GM23338 (cell line): Measurements from ENCODE around the gene NTN1. TPM values are rescaled to one million over a fixed set of nuclear protein-coding genes. Genes with fewer than 3 reads are reported as not detected.
"Not testable (repeated sequence)": the region's sequence is repeated elsewhere in the genome, so short reads cannot be mapped to it uniquely, and the experiment has no call there.

Experiments
- ATAC-seq: fragments of 200-7000 bp; cut with Tn5 transposase; 3 replicates; pipeline ENCODE4 v1.9.1; 2020
- DNase-seq: peaks from one replicate; pipeline ENCODE4 v3.0.0-alpha.2; 2015; ENCODE audit warnings: low spot score
- H2AFZ ChIP-seq: fragments of 200-600 bp; sonication (generic); 2 replicates; pipeline ENCODE4 v1.8.0; 2016; ENCODE audit warnings: antibody characterized with exemption, mild to moderate bottlenecking, moderate library complexity
- H3F3A ChIP-seq: fragments of 200-600 bp; sonication (generic); replicated peaks from 2 replicates; pipeline ENCODE4 v1.8.0; 2017; ENCODE audit warnings: antibody characterized with exemption, mixed run types, low read depth
- H3K27ac ChIP-seq: fragments of 200-600 bp; sonication (generic); 2 replicates; pipeline ENCODE4 v1.6.1; 2016; ENCODE audit warnings: low read depth
- H3K27me3 ChIP-seq: fragments of 200-600 bp; sonication (generic); 2 replicates; pipeline ENCODE4 v1.8.0; 2016; ENCODE audit warnings: mild to moderate bottlenecking, mixed run types, moderate library complexity; ENCODE audit not compliant: insufficient read depth
- H3K36me3 ChIP-seq: fragments of 200-600 bp; sonication (generic); 2 replicates; pipeline ENCODE4 v1.8.0; 2016; ENCODE audit warnings: mild to moderate bottlenecking; ENCODE audit not compliant: insufficient read depth
- H3K4me1 ChIP-seq: fragments of 200-600 bp; sonication (generic); 2 replicates; pipeline ENCODE4 v1.8.0; 2016; ENCODE audit warnings: mild to moderate bottlenecking, moderate library complexity; ENCODE audit not compliant: insufficient read depth
- H3K4me2 ChIP-seq: fragments of 200-600 bp; sonication (generic); 2 replicates; pipeline ENCODE4 v1.7.1; 2017; ENCODE audit warnings: mixed run types
- H3K4me3 ChIP-seq: fragments of 200-600 bp; sonication (generic); 2 replicates; pipeline ENCODE4 v1.6.1; 2016; ENCODE audit warnings: mixed run types
- H3K79me2 ChIP-seq: fragments of 200-600 bp; sonication (generic); replicated peaks from 2 replicates; pipeline ENCODE4 v1.8.0; 2017; ENCODE audit warnings: mild to moderate bottlenecking; ENCODE audit not compliant: insufficient read depth
- H3K9me2 ChIP-seq: fragments of 200-600 bp; sonication (generic); 2 replicates; pipeline ENCODE4 v1.8.0; 2017; ENCODE audit not compliant: insufficient read depth
- H4K20me1 ChIP-seq: fragments of 200-600 bp; sonication (generic); replicated peaks from 2 replicates; pipeline ENCODE4 v1.8.0; 2017; ENCODE audit warnings: mild to moderate bottlenecking; ENCODE audit not compliant: insufficient read depth
- H3K27ac Mint-ChIP-seq: 2 replicates; pipeline ENCODE4 v1.8.0; 2020; ENCODE audit warnings: inconsistent platforms, mild to moderate bottlenecking, moderate library complexity, mixed read lengths
- H3K27me3 Mint-ChIP-seq: 3 replicates; pipeline ENCODE4 v1.8.0; 2022; ENCODE audit warnings: low read depth, mild to moderate bottlenecking, moderate library complexity, mixed read lengths, inconsistent platforms; ENCODE audit not compliant: insufficient read depth, poor library complexity
- H3K36me3 Mint-ChIP-seq: 3 replicates; pipeline ENCODE4 v1.8.0; 2021; ENCODE audit warnings: low read depth, mild to moderate bottlenecking, inconsistent platforms, moderate library complexity, mixed read lengths
- H3K4me1 Mint-ChIP-seq: 3 replicates; pipeline ENCODE4 v1.8.0; 2020; ENCODE audit warnings: mild to moderate bottlenecking, inconsistent platforms, mixed read lengths
- H3K4me3 Mint-ChIP-seq: 3 replicates; pipeline ENCODE4 v1.8.0; 2021; ENCODE audit warnings: moderate library complexity, mild to moderate bottlenecking, inconsistent platforms, mixed read lengths
- H3K9me3 Mint-ChIP-seq: 3 replicates; pipeline ENCODE4 v1.8.0; 2020; ENCODE audit warnings: moderate library complexity, mild to moderate bottlenecking, inconsistent platforms, mixed read lengths
- EZH2phosphoT487 ChIP-seq: fragments of 200-600 bp; sonication (generic); IDR thresholded peaks from one replicate; pipeline ENCODE4 v1.8.1; 2018; ENCODE audit warnings: antibody characterized with exemption; ENCODE audit not compliant: unreplicated experiment
- ZNF331 ChIP-seq: fragments of 250-450 bp; sonication (Bioruptor Pico); IDR thresholded peaks from 2 replicates; pipeline ENCODE4 v1.5.0; 2020; ENCODE audit warnings: low read depth, mild to moderate bottlenecking, moderate library complexity
- polyA plus RNA-seq: library from polyadenylated mRNA; unstranded; fragments of >200 nt; fragmentation: Nextera tagmentation; extraction: Ambion mirVana; gene quantifications from 2 replicates; pipeline ENCODE4 v1.2.1, GENCODE V29; 2016
- total RNA-seq: library from RNA; depleted of rRNA; stranded (reverse); fragments of >200 nt; shearing (Covaris generic); gene quantifications from 2 replicates; pipeline ENCODE4 v1.2.3, GENCODE V29; 2014
- TF ChIP-seq, protein P1 (sequence below), 2 experiments: fragments of 200-600 bp in 1 of 2; sonication (generic) in 1 of 2; conservative IDR thresholded peaks; 2 replicates each; pipeline versions ENCODE4 v1.5.1 to v1.6.1; 2016 to 2017; ENCODE audit warnings: antibody characterized with exemption in 2 of 2, low read depth in 2 of 2, mild to moderate bottlenecking in 2 of 2, moderate library complexity in 1 of 2

Gene NTN1
- total and polyA plus RNA-seq, 2 experiments from 2014 or later: 0.57 to 2.6 TPM

DNA sequence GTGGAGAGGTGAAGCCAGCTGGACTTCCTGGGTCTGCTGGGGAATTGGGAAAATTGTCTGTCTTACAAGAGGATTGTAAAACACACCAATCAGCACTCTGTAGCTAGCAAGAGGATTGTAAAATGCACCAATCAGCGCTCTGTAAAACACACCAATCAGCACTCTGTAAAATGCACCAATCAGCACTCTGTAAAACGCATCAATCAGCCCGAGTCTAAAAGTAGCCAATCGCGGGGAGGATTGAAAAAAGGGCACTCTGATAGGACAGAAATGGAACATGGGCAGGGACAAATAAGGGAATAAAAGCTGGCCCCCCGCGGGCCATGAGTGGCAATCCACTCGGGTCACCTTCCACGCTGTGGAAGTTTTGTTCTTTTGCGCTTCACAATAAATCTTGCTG lies 130.4 kb downstream of the NTN1 start:
- H3K36me3 Mint-ChIP-seq, ATAC-seq, H3K4me3 ChIP-seq, H3K9me3 Mint-ChIP-seq, H2AFZ ChIP-seq, DNase-seq, H3K27ac ChIP-seq, H4K20me1 ChIP-seq, H3K36me3 ChIP-seq, H3K79me2 ChIP-seq, H3K9me2 ChIP-seq, H3K4me1 ChIP-seq, H3K4me2 ChIP-seq, H3K4me3 Mint-ChIP-seq, H3F3A ChIP-seq, H3K27ac Mint-ChIP-seq, H3K27me3 ChIP-seq: not testable (repeated sequence)
- Mint-ChIP-seq H3K27me3 (peaks cover 19% of the 10 kb centered on the region), H3K4me1 (peaks cover 18% of the 10 kb centered on the region)

DNA sequence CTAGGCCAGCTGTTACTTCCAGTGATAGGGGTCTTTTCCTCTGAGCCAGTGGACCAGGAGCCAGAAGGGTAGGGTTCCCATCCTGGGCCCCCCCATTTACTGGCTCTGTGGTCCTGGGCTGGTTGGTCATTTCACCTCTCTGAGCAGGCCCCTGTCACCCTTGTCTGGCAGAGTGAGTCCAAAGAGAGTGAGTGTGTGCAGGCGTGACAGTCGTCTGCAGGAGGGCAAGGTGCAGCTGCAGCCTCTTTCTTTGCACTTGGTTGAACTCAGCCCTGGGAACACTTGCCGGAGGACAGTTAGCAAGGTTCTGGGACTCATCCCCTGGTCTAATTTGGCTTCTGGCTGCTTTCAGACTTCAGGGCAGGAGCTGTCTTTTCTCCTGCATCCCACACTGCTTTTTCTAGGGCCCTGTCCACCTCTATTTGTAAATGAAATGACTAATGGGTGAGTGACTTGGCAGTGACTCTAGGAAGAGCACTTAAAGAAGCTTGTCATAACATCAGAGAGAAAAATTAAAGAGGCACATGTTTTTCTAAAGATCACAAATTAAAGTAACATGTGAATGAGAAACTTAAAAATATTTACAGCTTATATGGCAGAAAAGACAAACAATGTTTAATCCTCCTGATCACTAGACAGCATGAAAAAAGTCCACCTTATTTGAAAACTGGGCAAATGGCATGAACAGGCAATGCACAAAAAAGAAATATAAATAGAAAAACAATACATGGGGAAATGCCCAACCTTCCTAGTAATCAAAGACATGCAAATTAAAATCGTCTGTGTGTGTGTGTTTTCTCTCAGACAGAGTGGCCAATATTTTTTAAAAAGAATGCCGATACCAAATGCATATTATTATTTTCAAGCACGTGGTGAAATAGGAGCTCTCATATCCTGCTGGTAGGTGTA lies 137.5 kb downstream of the NTN1 start:
- ATAC-seq: no peak
- H3K4me2 ChIP-seq: no peak overlapping the region
- no peaks in the 10 kb centered on the region for H3K4me1 ChIP-seq
- H3K36me3 Mint-ChIP-seq: peaks cover 2% of the 10 kb centered on the region; the same call in 2 of the 3 replicates
- H3K9me3 Mint-ChIP-seq: peaks cover 8% of the 10 kb centered on the region; the same call in 2 of the 3 replicates
- no peak overlapping the region for H2AFZ ChIP-seq
- no peak for TF ChIP-seq ZNF331 (CRISPR knock-in tag)
- TF ChIP-seq, protein P1, sequence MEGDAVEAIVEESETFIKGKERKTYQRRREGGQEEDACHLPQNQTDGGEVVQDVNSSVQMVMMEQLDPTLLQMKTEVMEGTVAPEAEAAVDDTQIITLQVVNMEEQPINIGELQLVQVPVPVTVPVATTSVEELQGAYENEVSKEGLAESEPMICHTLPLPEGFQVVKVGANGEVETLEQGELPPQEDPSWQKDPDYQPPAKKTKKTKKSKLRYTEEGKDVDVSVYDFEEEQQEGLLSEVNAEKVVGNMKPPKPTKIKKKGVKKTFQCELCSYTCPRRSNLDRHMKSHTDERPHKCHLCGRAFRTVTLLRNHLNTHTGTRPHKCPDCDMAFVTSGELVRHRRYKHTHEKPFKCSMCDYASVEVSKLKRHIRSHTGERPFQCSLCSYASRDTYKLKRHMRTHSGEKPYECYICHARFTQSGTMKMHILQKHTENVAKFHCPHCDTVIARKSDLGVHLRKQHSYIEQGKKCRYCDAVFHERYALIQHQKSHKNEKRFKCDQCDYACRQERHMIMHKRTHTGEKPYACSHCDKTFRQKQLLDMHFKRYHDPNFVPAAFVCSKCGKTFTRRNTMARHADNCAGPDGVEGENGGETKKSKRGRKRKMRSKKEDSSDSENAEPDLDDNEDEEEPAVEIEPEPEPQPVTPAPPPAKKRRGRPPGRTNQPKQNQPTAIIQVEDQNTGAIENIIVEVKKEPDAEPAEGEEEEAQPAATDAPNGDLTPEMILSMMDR (conservative IDR thresholded peaks at IDR 0.05; ENCODE audit: low read depth in 2 of 2): no peak
- H3K27ac Mint-ChIP-seq: no peak overlapping the region
- H3F3A ChIP-seq: no peaks in the 10 kb centered on the region
- H3K27ac ChIP-seq: no peak overlapping the region
- H3K9me2 ChIP-seq: no peaks in the 10 kb centered on the region; the same call in 1 of the 2 replicates
- H3K27me3 Mint-ChIP-seq: peaks cover 20% of the 10 kb centered on the region
- H3K79me2 ChIP-seq: no peaks in the 10 kb centered on the region
- H3K27me3 ChIP-seq: no peaks in the 10 kb centered on the region
- H4K20me1 ChIP-seq: no peaks in the 10 kb centered on the region
- no peaks in the 10 kb centered on the region for H3K36me3 ChIP-seq
- H3K4me3 Mint-ChIP-seq: no peak overlapping the region
- no peak overlapping the region for H3K4me3 ChIP-seq
- H3K4me1 Mint-ChIP-seq: peaks cover 18% of the 10 kb centered on the region
- DNase-seq: no peak

DNA sequence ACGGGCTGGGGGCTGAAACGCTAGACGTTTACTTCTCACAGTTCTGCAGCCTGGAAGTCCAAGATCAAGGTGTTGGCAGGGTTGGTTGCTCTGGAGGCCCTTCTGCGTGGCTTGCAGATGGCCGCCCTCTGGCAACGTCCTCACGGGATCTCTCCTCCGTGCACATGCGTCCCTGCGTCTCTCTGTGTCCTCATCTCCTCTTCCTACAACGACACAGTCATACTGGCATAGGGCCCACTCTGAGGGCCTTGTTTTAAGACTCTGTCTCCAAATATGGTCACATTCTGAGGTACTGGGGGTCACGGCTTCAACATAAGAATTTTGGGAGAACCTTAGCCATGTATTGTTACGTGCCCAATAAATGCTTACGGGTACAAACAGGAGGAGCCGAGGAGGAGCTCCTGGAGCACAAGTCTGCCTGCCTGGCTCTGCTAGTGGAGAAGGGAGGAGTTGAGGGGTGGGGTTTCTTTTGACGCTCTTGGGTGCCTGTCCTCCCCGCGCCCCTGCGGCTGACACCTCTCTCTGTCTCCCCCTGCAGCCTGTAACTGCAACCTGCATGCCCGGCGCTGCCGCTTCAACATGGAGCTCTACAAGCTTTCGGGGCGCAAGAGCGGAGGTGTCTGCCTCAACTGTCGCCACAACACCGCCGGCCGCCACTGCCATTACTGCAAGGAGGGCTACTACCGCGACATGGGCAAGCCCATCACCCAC lies 141.1 kb downstream of the NTN1 start:
- Mint-ChIP-seq H3K27ac (no peak overlapping the region), H3K9me3 (peaks cover 8% of the 10 kb centered on the region; the same call in 2 of the 3 replicates), H3K36me3 (peaks cover 2% of the 10 kb centered on the region; the same call in 2 of the 3 replicates), H3K4me1 (peaks cover 18% of the 10 kb centered on the region), H3K4me3 (no peak overlapping the region), H3K27me3 (peaks cover 22% of the 10 kb centered on the region)
- Histone ChIP-seq H3K27ac (no peak overlapping the region), H2AFZ (peak overlapping the region; percentile 83), H3K36me3 (no peaks in the 10 kb centered on the region), H3K9me2 (no peaks in the 10 kb centered on the region; the same call in 1 of the 2 replicates), H3F3A (no peaks in the 10 kb centered on the region), H3K27me3 (no peaks in the 10 kb centered on the region), H4K20me1 (no peaks in the 10 kb centered on the region), H3K79me2 (no peaks in the 10 kb centered on the region), H3K4me2 (peak overlapping the region; percentile 65; the same call in 1 of the 2 replicates), H3K4me3 (peak overlapping the region; percentile 12; the same call in 1 of the 2 replicates), H3K4me1 (0 out of 2 replicates have a peak, but pooled peaks cover 3% of the 10 kb centered on the region)
- DNase-seq (peak; percentile 84), ATAC-seq (peak; percentile 90)
- TF ChIP-seq, protein P1 (conservative IDR thresholded peaks at IDR 0.05; ENCODE audit: low read depth in 2 of 2): peak; percentile 68 to 75
- TF ChIP-seq EZH2phosphoT487: no peak
